Thyroid gland (tissue), 4 donors: ENCODE data around the gene LHPP. TPM values are rescaled to one million over a fixed set of nuclear protein-coding genes. Genes with fewer than 3 reads are reported as not detected.

Source experiments
- DNase-seq, 2 donors: peaks; one replicate each; pipeline ENCODE4 v3.0.0-alpha.2; 2019
- H3K27ac ChIP-seq, 3 donors: fragments of 200-600 bp; sonication (generic); 1 replicate in 2 of 3; 2 replicates in 1 of 3; pipeline ENCODE4 v1.5.1; 2016 to 2019; ENCODE audit warnings: mild to moderate bottlenecking in 1 of 3, moderate library complexity in 1 of 3
- H3K27me3 ChIP-seq: fragments of 200-600 bp; sonication (generic); one replicate; pipeline ENCODE4 v1.5.1; 2019
- H3K36me3 ChIP-seq, 2 donors: fragments of 200-600 bp; sonication (generic); one replicate each; pipeline ENCODE4 v1.5.1; 2016 to 2019
- H3K4me1 ChIP-seq, 2 donors: fragments of 200-600 bp; sonication (generic); one replicate each; pipeline ENCODE4 v1.5.1; 2017 to 2019
- H3K4me3 ChIP-seq, 3 donors: fragments of 200-600 bp; sonication (generic); replicated peaks in 1 of 3; 1 replicate in 2 of 3; 2 replicates in 1 of 3; pipeline ENCODE4 v1.5.1; 2016; ENCODE audit warnings: mild to moderate bottlenecking in 1 of 3
- H3K9me3 ChIP-seq: fragments of 200-600 bp; sonication (generic); one replicate; pipeline ENCODE4 v1.5.1; 2017
- CTCF ChIP-seq, 6 experiments: fragments of 200-600 bp in 3 of 6; fragments of 450-650 bp in 3 of 6; sonication (generic) in 3 of 6; IDR thresholded peaks; one replicate each; pipeline ENCODE4 v1.5.1; 2016 to 2019; ENCODE audit warnings: antibody characterized with exemption in 6 of 6, mild to moderate bottlenecking in 2 of 6, inconsistent platforms in 1 of 6, moderate library complexity in 1 of 6
- POLR2A ChIP-seq, 2 donors: fragments of 450-650 bp; IDR thresholded peaks; one replicate each; pipeline ENCODE4 v1.6.1; 2017; ENCODE audit warnings: antibody characterized with exemption in 2 of 2, mild to moderate bottlenecking in 2 of 2, moderate library complexity in 1 of 2
- WGBS, 2 donors: methylation state at CpG; one replicate each; pipeline ENCODE4 v1.1.5; 2017; 5-methylcytosine and 5-hydroxymethylcytosine counted together
- intact Hi-C: fragments of 100-400 bp; cut with DNase I; formaldehyde crosslinking; loops from one replicate; pipeline ENCODE4 v1.15.1; 2023
- total RNA-seq, 4 donors: library from RNA; depleted of rRNA; stranded (reverse); fragments of >200 nt; gene quantifications; one replicate each; pipeline ENCODE4 v1.2.3, GENCODE V29; 2016

The LHPP gene
- total RNA-seq, 4 donors from 2014 or later = 8.3 to 69.9 (median 48.3) TPM

- Histone ChIP-seq H3K27me3 (no peaks in the 10 kb centered on the region), H3K36me3 (no peaks in the 10 kb centered on the region), H3K9me3 (no peaks in the 10 kb centered on the region), H3K4me3 (no peak overlapping the region), H3K4me1 (peaks cover 0 to 6% of the 10 kb centered on the region in 2 donors), H3K27ac (no peak overlapping the region)
- TF ChIP-seq CTCF (IDR thresholded peaks at IDR 0.05) (no peak), POLR2A (IDR thresholded peaks at IDR 0.05) (no peak)
- 93 to 99% methylated on average over 7 to 8 of the region's 8 CpGs for WGBS, 2 donors
- DNase-seq = no peak
- intact Hi-C loops = no loop called here
Measured at GRCh38 chr10:124512040-124512428, 50.4 kb downstream of the LHPP start.

- no peaks in the 10 kb centered on the region for H3K36me3 ChIP-seq
- TF ChIP-seq POLR2A (IDR thresholded peaks at IDR 0.05) = no peak
- no peak for TF ChIP-seq CTCF (IDR thresholded peaks at IDR 0.05)
- H3K4me1 ChIP-seq = peaks cover 0 to 6% of the 10 kb centered on the region in 2 donors
- H3K27ac ChIP-seq = no peak overlapping the region
- H3K27me3 ChIP-seq = no peaks in the 10 kb centered on the region
- no peaks in the 10 kb centered on the region for H3K9me3 ChIP-seq
- intact Hi-C loops = no loop called here
- WGBS, 2 donors = 93 to 99% methylated on average over 8 of the region's 8 CpGs
- H3K4me3 ChIP-seq = no peak overlapping the region
- no peak for DNase-seq
Measured at GRCh38 chr10:124512600-124512999, 51.0 kb downstream of the LHPP start.

- Histone ChIP-seq H3K4me1 (no peaks in the 10 kb centered on the region), H3K27me3 (no peaks in the 10 kb centered on the region), H3K27ac (no peak overlapping the region), H3K4me3 (no peak overlapping the region), H3K9me3 (no peaks in the 10 kb centered on the region), H3K36me3 (no peaks in the 10 kb centered on the region)
- intact Hi-C loops = no loop called here
- WGBS, 2 donors = 87 to 93% methylated on average over 13 of the region's 13 CpGs
- DNase-seq = no peak
- TF ChIP-seq POLR2A (IDR thresholded peaks at IDR 0.05) (no peak), CTCF (IDR thresholded peaks at IDR 0.05) (no peak)
Measured at GRCh38 chr10:124515244-124515970, 53.8 kb downstream of the LHPP start.

GRCh38 chr10:124516181-124516580 is 54.6 kb downstream of the LHPP start:
- Histone ChIP-seq H3K36me3 (no peaks in the 10 kb centered on the region), H3K27me3 (no peaks in the 10 kb centered on the region), H3K4me1 (no peaks in the 10 kb centered on the region), H3K4me3 (no peak overlapping the region), H3K27ac (no peak overlapping the region), H3K9me3 (no peaks in the 10 kb centered on the region)
- no peak for DNase-seq
- no peak for TF ChIP-seq CTCF (IDR thresholded peaks at IDR 0.05)
- TF ChIP-seq POLR2A (IDR thresholded peaks at IDR 0.05) = no peak
- 88% methylated on average over 9 of the region's 9 CpGs for WGBS, 2 donors
- intact Hi-C loops = no loop called here

- no peak for DNase-seq
- Histone ChIP-seq H3K27me3 (no peaks in the 10 kb centered on the region), H3K36me3 (no peaks in the 10 kb centered on the region), H3K9me3 (no peaks in the 10 kb centered on the region), H3K4me1 (no peaks in the 10 kb centered on the region), H3K27ac (no peak overlapping the region), H3K4me3 (no peak overlapping the region)
- TF ChIP-seq POLR2A (IDR thresholded peaks at IDR 0.05) = no peak
- no peak for TF ChIP-seq CTCF (IDR thresholded peaks at IDR 0.05)
- intact Hi-C loops = no loop called here
- 94% methylated on average over 21 of the region's 21 CpGs for WGBS, 2 donors
Measured at GRCh38 chr10:124516746-124517397, 55.2 kb downstream of the LHPP start.
